ENCODE measurements around the gene PIP.

GRCh38 chr7:143129477-143129876 is 2.4 kb upstream of the PIP start:
- TF ChIP-seq CTCF (conservative IDR thresholded peaks at IDR 0.05; ENCODE audit: low read depth, low read length) (no peak), EZH2 (IDR thresholded peaks at IDR 0.05; ENCODE audit: low read length, unreplicated experiment) (no peak)

Data from PC-3 (cell line).